ENCODE results near the gene ACTBL2.

Gene ACTBL2

GRCh38 chr5:57482671-57483106, at the start of gene ACTBL2:
Gene ACTBL2 (minus strand): TSS chr5:57482811. CDS start chr5:57482707, 104 bp downstream.
- H3K36me3 ChIP-seq (ENCODE audit: low read length): no peaks in the 10 kb centered on the region
- H3K9ac ChIP-seq (ENCODE audit: low read length): no peak within 1 kb of the TSS
- H3F3A ChIP-seq (ENCODE audit: insufficient read depth): no peaks in the 10 kb centered on the region
- no peaks in the 10 kb centered on the region for H3K27me3 ChIP-seq (ENCODE audit: low read length)
- no peak within 1 kb of the TSS for H3K27ac ChIP-seq (ENCODE audit: low read depth, low read length)
- no peak within 1 kb of the TSS for H2AFZ ChIP-seq (ENCODE audit: low read depth, low read length, severe bottlenecking)
- H3K9me2 ChIP-seq (replicated peaks; ENCODE audit: insufficient read depth, low read length): no peaks in the 10 kb centered on the region
- H3K9me3 ChIP-seq (ENCODE audit: insufficient read depth, low read length): no peaks in the 10 kb centered on the region
- H3K4me2 ChIP-seq (ENCODE audit: low read depth, low read length, poor library complexity, severe bottlenecking): no peak within 1 kb of the TSS
- no peaks in the 10 kb centered on the region for H3K79me2 ChIP-seq (ENCODE audit: insufficient read depth, low read length)
- no peaks in the 10 kb centered on the region for H4K20me1 ChIP-seq (ENCODE audit: low read depth, low read length)
- no peak within 1 kb of the TSS for H3K4me3 ChIP-seq (ENCODE audit: insufficient read depth, low read length, poor library complexity, severe bottlenecking)
- no peak for TF ChIP-seq CTCF (IDR thresholded peaks at IDR 0.05; ENCODE audit: insufficient read depth, low read length, poor library complexity, severe bottlenecking)
- no peak for TF ChIP-seq EZH2phosphoT487 (conservative IDR thresholded peaks at IDR 0.05; ENCODE audit: low read length)

GRCh38 chr5:57531333-57531732, 48.7 kb upstream of the ACTBL2 start:
- Histone ChIP-seq H3K27me3 (ENCODE audit: low read length) (no peaks in the 10 kb centered on the region), H2AFZ (ENCODE audit: low read depth, low read length, severe bottlenecking) (no peak overlapping the region), H3K9me3 (ENCODE audit: insufficient read depth, low read length) (no peaks in the 10 kb centered on the region), H3K4me2 (ENCODE audit: low read depth, low read length, poor library complexity, severe bottlenecking) (no peak overlapping the region), H3K9ac (ENCODE audit: low read length) (no peak overlapping the region), H3K36me3 (ENCODE audit: low read length) (no peaks in the 10 kb centered on the region), H3K9me2 (replicated peaks; ENCODE audit: insufficient read depth, low read length) (no peaks in the 10 kb centered on the region), H3K79me2 (ENCODE audit: insufficient read depth, low read length) (no peaks in the 10 kb centered on the region), H4K20me1 (ENCODE audit: low read depth, low read length) (no peaks in the 10 kb centered on the region), H3K27ac (ENCODE audit: low read depth, low read length) (no peak overlapping the region), H3K4me3 (ENCODE audit: insufficient read depth, low read length, poor library complexity, severe bottlenecking) (no peak overlapping the region), H3F3A (ENCODE audit: insufficient read depth) (no peaks in the 10 kb centered on the region)
- no peak for TF ChIP-seq EZH2phosphoT487 (conservative IDR thresholded peaks at IDR 0.05; ENCODE audit: low read length)
- no peak for TF ChIP-seq CTCF (IDR thresholded peaks at IDR 0.05; ENCODE audit: insufficient read depth, low read length, poor library complexity, severe bottlenecking)

- H3K9me3 ChIP-seq (ENCODE audit: insufficient read depth, low read length): no peaks in the 10 kb centered on the region
- no peak overlapping the region for H3K4me3 ChIP-seq (ENCODE audit: insufficient read depth, low read length, poor library complexity, severe bottlenecking)
- no peak overlapping the region for H3K27ac ChIP-seq (ENCODE audit: low read depth, low read length)
- H3K4me2 ChIP-seq (ENCODE audit: low read depth, low read length, poor library complexity, severe bottlenecking): no peak overlapping the region
- no peaks in the 10 kb centered on the region for H3F3A ChIP-seq (ENCODE audit: insufficient read depth)
- no peaks in the 10 kb centered on the region for H3K79me2 ChIP-seq (ENCODE audit: insufficient read depth, low read length)
- no peaks in the 10 kb centered on the region for H3K36me3 ChIP-seq (ENCODE audit: low read length)
- TF ChIP-seq CTCF (IDR thresholded peaks at IDR 0.05; ENCODE audit: insufficient read depth, low read length, poor library complexity, severe bottlenecking) (no peak), EZH2phosphoT487 (conservative IDR thresholded peaks at IDR 0.05; ENCODE audit: low read length) (no peak)
- no peaks in the 10 kb centered on the region for H4K20me1 ChIP-seq (ENCODE audit: low read depth, low read length)
- H2AFZ ChIP-seq (ENCODE audit: low read depth, low read length, severe bottlenecking): no peak overlapping the region
- H3K27me3 ChIP-seq (ENCODE audit: low read length): no peaks in the 10 kb centered on the region
- no peaks in the 10 kb centered on the region for H3K9me2 ChIP-seq (replicated peaks; ENCODE audit: insufficient read depth, low read length)
- no peak overlapping the region for H3K9ac ChIP-seq (ENCODE audit: low read length)
Measured at GRCh38 chr5:57529864-57530263, 47.3 kb upstream of the ACTBL2 start.
